T-helper 17 cell (primary cell): Measurements from ENCODE around the gene PRELP. TPM values are rescaled to one million over a fixed set of nuclear protein-coding genes. Genes with fewer than 3 reads are reported as not detected.

ENCODE experiments used
- ATAC-seq: fragments of 150-1000 bp; cut with Tn5 transposase; 2 replicates; pipeline ENCODE4 v1.10.0; 2021; ENCODE audit warnings: mild to moderate bottlenecking, moderate library complexity
- DNase-seq, 3 donors: peaks; one replicate each; pipeline versions ENCODE4 v3.0.0 to v3.0.0-alpha.2; 2020 to 2021
- H3K9me3 ChIP-seq: one replicate; pipeline ENCODE4 v1.7.0; 2013; ENCODE audit warnings: low read length, mild to moderate bottlenecking; ENCODE audit not compliant: control insufficient read depth, poor library complexity, severe bottlenecking
- H3K27ac Mint-ChIP-seq: one replicate; pipeline ENCODE4 v1.8.0; 2022; ENCODE audit warnings: mild to moderate bottlenecking, moderate library complexity, mixed read lengths
- H3K27me3 Mint-ChIP-seq: one replicate; pipeline ENCODE4 v1.8.0; 2022; ENCODE audit warnings: mixed read lengths
- H3K36me3 Mint-ChIP-seq: one replicate; pipeline ENCODE4 v1.8.0; 2022; ENCODE audit warnings: low read depth, mixed read lengths
- H3K4me1 Mint-ChIP-seq: one replicate; pipeline ENCODE4 v1.8.0; 2022; ENCODE audit warnings: mild to moderate bottlenecking, mixed read lengths
- H3K4me3 Mint-ChIP-seq: one replicate; pipeline ENCODE4 v1.8.0; 2022; ENCODE audit warnings: mild to moderate bottlenecking, moderate library complexity, mixed read lengths
- total RNA-seq, 4 donors: library from RNA in 2 of 4; stranded (reverse) in 2 of 4; gene quantifications; one replicate each; pipeline ENCODE4 v1.2.3 and lab custom pipeline; 2022 to 2026

The PRELP gene
- total RNA-seq, 2 donors from 2014 or later = not detected

DNA sequence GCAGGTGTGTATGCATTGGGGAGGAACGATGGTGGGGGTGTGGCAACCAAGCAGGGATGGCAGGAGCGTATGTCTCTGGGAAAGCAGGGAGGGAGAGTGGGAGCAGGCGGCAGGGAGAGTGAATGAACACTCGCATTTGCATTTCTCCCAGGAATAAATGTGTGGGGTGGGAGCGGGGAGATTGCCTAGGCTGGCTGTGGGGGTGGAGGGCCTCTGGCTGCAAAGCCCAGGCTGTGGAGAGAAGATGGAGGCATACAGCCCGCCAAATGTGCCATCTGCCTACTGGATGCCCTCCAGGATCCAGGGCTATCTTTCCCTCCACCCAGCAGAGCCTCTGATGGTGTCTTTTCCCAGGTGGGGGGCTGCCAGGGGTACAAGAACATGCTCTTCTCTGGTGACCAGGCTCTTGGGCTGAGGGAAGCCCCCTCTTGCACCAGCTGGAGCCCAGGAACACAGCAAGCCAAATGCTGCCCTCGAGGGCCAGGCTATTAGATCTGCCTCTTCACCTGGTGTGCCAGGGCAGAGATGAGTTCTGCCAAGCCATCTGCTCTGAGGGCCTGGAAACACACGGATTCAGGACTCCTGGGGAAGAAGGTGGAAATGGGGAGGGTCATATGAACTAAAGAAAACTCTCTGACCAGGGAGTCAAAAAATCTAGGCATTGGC is 16.6 kb downstream of the PRELP start:
- Mint-ChIP-seq H3K27me3 (peaks cover 22% of the 10 kb centered on the region), H3K4me1 (peaks cover 13% of the 10 kb centered on the region), H3K27ac (no peak overlapping the region), H3K36me3 (no peaks in the 10 kb centered on the region), H3K4me3 (no peak overlapping the region)
- DNase-seq (no peak), ATAC-seq (no peak)
- H3K9me3 ChIP-seq = no peaks in the 10 kb centered on the region

DNA sequence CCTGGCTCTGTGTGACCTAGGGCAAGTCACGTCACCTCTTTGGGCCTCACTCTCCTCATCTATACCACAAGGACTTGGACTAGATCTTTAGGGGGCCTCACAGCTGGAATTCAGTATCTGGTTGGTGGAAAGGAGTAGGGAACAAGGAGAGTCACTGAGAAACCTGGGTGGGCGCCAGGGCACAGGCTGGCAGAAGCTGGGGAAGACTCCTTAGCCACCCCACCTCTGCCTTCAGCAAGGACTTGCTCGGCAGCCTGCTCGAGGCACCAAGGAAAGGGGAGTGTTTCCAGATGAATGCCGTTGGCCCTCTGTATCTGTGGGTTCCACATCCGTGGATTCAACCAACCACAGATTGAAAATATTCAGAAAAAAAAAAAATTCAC is 17.1 kb downstream of the PRELP start:
- no peak overlapping the region for H3K27ac Mint-ChIP-seq
- DNase-seq = no peak

DNA sequence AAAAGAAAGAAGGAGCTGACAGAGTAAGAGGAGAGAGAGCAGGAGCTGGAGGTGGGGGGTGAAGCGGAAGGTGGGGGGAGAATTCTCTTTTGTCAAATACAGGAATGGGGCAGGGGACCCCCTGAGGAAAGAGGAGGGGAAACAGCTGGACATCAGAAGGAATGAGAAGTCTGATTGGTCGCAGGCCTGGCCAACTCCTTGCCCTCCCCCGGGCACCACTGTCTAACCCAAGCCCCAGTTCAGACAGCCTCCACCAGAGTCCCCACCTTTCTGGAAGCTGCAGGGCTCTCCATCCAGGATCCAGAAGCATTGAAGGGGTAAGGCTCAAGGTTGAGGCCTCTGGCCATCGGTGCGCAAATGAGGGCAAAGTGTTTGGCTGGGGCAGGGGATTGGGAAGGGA is 18.3 kb downstream of the PRELP start, which contains the start of gene OPTC:
Gene OPTC (plus strand): TSS at position 253 of the 400 bp plus-strand sequence. CDS start 1,853 bp downstream, outside the sequence.
- Mint-ChIP-seq H3K4me3 (no peak within 1 kb of the TSS), H3K27ac (no peak within 1 kb of the TSS), H3K36me3 (no peaks in the 10 kb centered on the region), H3K4me1 (peaks cover 10% of the 10 kb centered on the region), H3K27me3 (peaks cover 22% of the 10 kb centered on the region)
- ATAC-seq (no peak), DNase-seq (no peak)
- H3K9me3 ChIP-seq = no peaks in the 10 kb centered on the region

More for the DNA sequence above, 17.1 kb downstream of the PRELP start:
- H3K9me3 ChIP-seq = no peaks in the 10 kb centered on the region
- Mint-ChIP-seq H3K27me3 (peaks cover 22% of the 10 kb centered on the region), H3K4me3 (no peak overlapping the region), H3K36me3 (no peaks in the 10 kb centered on the region), H3K4me1 (peaks cover 10% of the 10 kb centered on the region)
- no peak for ATAC-seq

DNA sequence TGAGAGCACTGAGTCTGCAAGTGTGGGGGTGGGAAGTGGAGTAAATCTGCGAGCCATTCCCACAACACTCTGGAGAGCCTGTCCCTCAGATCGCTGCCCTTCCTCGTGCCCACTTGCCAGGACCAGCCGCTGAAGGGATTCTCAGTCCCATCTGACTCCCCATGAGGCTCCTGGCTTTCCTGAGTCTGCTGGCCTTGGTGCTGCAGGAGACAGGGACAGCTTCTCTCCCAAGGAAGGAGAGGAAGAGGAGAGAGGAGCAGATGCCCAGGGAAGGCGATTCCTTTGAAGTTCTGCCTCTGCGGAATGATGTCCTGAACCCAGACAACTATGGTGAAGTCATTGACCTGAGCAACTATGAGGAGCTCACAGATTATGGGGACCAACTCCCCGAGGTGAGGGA is 20.2 kb downstream of the PRELP start:
- peaks cover 7% of the 10 kb centered on the region for H3K4me1 Mint-ChIP-seq
- no peak overlapping the region for H3K4me3 Mint-ChIP-seq
- H3K9me3 ChIP-seq = no peaks in the 10 kb centered on the region
- no peak for DNase-seq
- H3K27ac Mint-ChIP-seq = no peak overlapping the region
- peaks cover 22% of the 10 kb centered on the region for H3K27me3 Mint-ChIP-seq
- ATAC-seq = no peak
- no peaks in the 10 kb centered on the region for H3K36me3 Mint-ChIP-seq

DNA sequence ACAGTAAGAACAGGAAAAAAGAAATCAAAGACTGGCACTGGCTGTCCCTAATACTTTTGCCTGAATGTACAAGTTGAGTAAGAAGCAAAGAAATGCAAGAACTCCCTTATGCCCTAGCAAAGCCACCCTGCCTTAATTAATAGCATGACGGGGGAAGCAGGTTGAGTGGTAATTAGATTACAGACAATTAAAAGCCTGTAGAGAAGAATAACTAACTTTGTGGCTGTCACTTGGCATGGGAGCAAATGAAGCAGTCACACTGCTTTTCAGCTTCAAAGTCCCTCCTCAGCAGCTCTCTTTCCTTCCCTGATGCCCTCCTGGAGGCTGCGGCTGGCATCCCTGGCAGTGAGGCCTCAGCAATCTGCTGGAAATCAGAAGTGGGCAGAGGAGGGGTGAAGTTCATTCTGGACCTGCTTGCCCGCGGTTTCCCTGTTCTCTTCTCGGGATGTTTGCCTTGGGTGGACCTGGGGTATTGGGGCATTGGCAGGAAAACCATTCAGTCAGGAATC is 21.7 kb downstream of the PRELP start:
- Mint-ChIP-seq H3K36me3 (no peaks in the 10 kb centered on the region), H3K4me1 (peaks cover 6% of the 10 kb centered on the region), H3K27me3 (peaks cover 12% of the 10 kb centered on the region), H3K4me3 (no peak overlapping the region), H3K27ac (no peak overlapping the region)
- ATAC-seq (no peak), DNase-seq (no peak)
- H3K9me3 ChIP-seq = no peaks in the 10 kb centered on the region

DNA sequence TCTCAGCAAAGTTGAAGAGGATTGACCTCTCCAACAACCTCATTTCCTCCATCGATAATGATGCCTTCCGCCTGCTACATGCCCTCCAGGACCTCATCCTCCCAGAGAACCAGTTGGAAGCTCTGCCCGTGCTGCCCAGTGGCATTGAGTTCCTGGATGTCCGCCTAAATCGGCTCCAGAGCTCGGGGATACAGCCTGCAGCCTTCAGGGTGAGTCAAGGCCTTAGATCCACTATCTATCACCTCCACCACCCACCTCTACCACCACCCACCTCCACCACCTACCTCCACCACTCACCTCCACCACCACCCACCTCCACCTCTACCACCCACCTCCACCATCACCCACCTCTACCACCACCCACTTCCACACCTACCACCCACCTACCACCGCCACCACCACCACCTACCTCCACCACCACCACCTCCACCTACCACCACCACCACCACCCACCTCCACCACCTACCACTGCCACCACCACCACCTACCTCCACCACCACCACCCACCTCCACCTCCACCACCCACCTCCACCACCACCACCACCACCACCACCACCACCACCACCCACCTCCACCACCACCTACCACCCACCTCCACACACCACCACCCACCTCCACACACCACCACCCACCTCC is 24.2 kb downstream of the PRELP start:
- ATAC-seq (no peak), DNase-seq (no peak)
- peaks cover 14% of the 10 kb centered on the region for H3K27me3 Mint-ChIP-seq
- H3K27ac Mint-ChIP-seq = no peak overlapping the region
- H3K4me3 Mint-ChIP-seq = no peak overlapping the region
- no peaks in the 10 kb centered on the region for H3K9me3 ChIP-seq
- peaks cover 6% of the 10 kb centered on the region for H3K4me1 Mint-ChIP-seq
- no peaks in the 10 kb centered on the region for H3K36me3 Mint-ChIP-seq

DNA sequence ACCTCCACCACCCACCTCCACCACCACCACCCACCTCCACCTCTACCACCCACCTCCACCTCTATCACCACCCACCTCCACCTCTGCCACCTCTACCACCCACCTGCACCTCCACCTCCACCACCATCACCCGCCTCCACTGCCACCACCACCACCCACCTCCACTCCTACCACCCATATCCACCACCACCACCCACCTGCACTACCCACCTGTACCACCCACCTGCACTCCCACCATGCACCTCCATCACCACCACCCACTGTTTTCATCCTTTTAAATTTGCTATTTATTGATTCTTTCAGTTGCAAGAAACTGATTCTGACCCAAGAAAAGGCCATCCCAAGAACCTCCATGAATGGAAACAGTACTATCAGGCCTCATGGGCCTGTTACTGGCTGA is 24.7 kb downstream of the PRELP start:
- H3K4me3 Mint-ChIP-seq = no peak overlapping the region
- H3K4me1 Mint-ChIP-seq = peaks cover 9% of the 10 kb centered on the region
- ATAC-seq = no peak
- H3K27me3 Mint-ChIP-seq = peaks cover 14% of the 10 kb centered on the region
- DNase-seq = no peak
- H3K27ac Mint-ChIP-seq = no peak overlapping the region
- no peaks in the 10 kb centered on the region for H3K36me3 Mint-ChIP-seq
- no peaks in the 10 kb centered on the region for H3K9me3 ChIP-seq

DNA sequence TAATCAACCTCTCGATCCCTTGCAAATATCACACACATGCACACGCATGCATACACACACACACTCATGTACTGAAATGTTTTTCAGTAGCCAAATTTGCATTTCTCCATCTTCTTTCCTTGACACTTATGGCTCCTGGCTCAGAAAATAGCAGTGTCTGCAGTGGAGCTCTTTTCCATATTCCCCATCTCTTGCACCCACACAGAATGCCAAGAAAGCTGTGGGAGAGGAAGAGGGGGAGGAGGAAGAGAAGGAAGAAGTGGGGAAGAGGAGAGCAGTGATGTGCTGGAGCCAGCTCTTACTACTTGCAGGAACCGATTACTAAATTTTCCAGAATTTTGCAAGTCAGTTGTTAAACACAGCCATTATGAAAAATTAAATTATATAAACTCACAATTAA is 28.2 kb downstream of the PRELP start:
- Mint-ChIP-seq H3K4me1 (peaks cover 9% of the 10 kb centered on the region), H3K36me3 (no peaks in the 10 kb centered on the region), H3K4me3 (no peak overlapping the region), H3K27ac (no peak overlapping the region), H3K27me3 (peaks cover 14% of the 10 kb centered on the region)
- H3K9me3 ChIP-seq = no peaks in the 10 kb centered on the region
- DNase-seq (no peak), ATAC-seq (no peak)

DNA sequence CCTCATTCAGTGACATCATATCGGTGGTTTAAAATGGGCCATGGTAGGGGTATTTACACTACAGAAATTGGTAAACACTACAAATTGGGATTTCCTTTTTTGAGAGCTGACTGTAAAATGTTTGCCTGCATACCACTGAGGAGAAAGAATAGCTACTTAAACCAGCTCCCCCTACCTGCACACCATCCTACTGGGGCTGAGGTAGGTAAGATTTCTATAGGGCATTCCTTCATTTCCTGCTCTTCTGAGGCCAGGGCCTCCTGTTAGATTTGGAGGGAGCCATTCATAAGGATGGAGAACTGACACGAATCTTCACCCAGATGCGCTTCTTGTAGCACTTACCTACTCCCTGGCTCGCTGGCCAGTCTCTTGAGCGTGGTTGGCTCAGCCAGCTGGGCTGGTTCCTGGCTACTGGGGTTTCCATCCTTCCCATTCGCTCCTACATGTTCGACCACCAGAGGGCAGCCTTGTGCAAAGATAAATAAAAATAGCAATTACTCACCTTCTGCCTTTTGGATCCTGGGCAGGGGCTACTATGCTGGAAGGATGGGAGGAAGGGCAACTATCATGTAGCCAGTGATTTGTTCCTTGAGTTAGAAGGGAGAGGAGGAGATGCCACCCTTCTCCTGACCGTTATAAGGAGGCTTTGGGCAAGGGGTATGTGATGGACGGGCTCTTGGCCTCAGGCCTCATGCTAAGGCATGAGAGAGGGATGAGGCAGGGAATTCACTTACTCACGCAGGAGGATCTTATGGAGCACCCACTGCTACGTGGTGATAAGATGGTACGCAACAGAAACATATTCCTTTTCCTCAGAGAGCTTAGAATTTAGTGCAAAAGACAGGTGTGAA is 29.0 kb downstream of the PRELP start:
- no peaks in the 10 kb centered on the region for H3K9me3 ChIP-seq
- ATAC-seq (peak; percentile 72), DNase-seq (peak; percentile 44 to 72 (median 48))
- H3K4me1 Mint-ChIP-seq = peaks cover 9% of the 10 kb centered on the region
- H3K27ac Mint-ChIP-seq = no peak overlapping the region
- H3K36me3 Mint-ChIP-seq = no peaks in the 10 kb centered on the region
- peaks cover 14% of the 10 kb centered on the region for H3K27me3 Mint-ChIP-seq
- no peak overlapping the region for H3K4me3 Mint-ChIP-seq

DNA sequence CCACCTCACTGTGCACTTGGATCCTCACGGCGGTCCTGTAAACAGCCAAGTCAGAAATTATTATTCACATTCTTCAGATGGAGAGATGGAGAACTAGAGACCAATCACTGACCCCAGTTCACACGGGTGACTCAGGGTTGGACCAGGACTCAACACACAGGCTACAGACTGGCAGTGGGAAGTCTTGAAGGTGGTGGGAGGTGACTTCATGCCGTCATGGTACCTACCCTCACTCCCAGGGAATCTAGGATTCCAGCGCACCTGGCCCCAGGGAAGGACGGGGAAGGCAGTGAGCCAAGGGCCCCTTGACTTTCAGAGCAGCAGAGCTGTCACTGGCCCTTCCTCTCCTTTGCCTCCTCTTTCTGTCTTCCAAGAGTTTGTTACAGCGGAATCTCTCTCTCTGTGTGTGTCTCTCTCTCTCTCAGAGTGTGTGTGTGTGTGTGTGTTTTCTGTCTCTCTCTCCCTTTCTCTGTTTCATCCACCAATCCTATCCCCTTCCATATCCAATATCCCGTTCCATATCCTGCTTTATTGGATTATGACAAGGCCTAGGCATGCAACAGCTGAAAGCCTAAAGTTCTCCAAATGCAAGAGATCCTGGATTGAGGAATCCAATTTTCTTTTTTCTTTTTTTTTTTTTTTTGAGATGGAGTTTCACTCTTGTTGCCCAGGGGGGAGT is 30.1 kb downstream of the PRELP start:
- no peaks in the 10 kb centered on the region for H3K9me3 ChIP-seq
- no peaks in the 10 kb centered on the region for H3K36me3 Mint-ChIP-seq
- ATAC-seq (no peak), DNase-seq (no peak)
- peaks cover 9% of the 10 kb centered on the region for H3K4me1 Mint-ChIP-seq
- H3K27ac Mint-ChIP-seq = no peak overlapping the region
- peaks cover 14% of the 10 kb centered on the region for H3K27me3 Mint-ChIP-seq
- no peak overlapping the region for H3K4me3 Mint-ChIP-seq

DNA sequence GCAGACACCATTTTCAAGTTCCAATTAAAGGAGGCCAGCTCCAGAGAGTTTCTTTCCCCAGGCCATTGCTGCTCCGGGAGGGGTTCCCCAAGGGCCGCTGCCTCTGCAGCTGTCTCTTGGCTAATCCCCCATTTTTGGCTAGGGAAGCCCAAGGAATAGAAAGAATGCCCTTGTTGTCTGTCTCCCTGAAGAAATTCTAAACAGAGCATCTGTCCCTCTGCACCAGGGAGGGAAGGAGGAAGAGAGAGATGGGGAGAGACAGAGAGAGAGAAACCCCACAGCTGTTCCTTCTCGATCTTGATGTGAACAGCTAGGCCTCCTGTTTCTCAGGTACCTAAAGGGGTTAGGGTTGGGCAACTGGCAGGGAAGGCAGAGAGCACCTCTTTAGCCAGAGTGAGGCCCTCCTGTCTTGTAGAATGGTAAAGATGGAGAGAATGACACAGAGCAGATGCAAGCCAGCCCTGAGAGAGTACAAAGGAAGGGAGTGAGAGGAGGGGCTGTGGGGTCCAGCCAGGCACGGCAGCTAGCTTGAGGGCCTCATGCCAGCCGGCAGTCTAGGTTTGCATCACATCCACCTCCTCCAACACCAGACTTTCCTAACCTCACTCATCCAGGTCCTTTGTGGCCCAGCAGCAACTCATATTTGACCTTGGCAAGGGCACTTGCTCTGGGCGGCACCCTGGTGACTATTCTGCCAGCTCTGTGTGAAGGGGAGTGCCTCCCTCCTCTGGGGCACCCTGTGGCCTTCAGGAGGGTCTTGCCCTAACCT is 31.4 kb downstream of the PRELP start:
- H3K4me1 Mint-ChIP-seq = peaks cover 5% of the 10 kb centered on the region
- ATAC-seq (no peak), DNase-seq (no peak)
- peaks cover 19% of the 10 kb centered on the region for H3K27me3 Mint-ChIP-seq
- no peak overlapping the region for H3K27ac Mint-ChIP-seq
- no peak overlapping the region for H3K4me3 Mint-ChIP-seq
- H3K36me3 Mint-ChIP-seq = no peaks in the 10 kb centered on the region
- no peaks in the 10 kb centered on the region for H3K9me3 ChIP-seq

DNA sequence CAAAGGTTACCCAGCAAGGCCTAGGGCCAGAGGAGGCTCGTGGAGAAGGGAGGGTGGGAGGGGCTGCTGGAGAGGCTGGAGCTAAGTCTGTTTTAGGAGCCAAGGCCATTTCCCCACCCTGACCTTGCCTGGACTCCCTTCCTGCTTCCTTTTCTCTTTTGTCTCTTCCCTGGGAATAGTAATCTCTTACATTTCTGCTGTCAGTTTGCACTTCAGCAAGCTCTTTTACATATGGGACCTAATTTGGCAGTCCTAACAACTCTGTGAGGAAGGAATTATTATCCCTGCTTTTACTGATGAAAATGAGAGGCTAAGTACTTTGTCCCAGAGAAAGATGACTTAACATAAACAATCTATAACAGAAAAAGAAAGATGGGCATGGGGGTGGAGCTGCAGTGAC is 32.2 kb downstream of the PRELP start:
- no peak for ATAC-seq
- H3K4me1 Mint-ChIP-seq = peaks cover 9% of the 10 kb centered on the region
- H3K27ac Mint-ChIP-seq = no peak overlapping the region
- no peak for DNase-seq
- no peaks in the 10 kb centered on the region for H3K9me3 ChIP-seq
- peaks cover 23% of the 10 kb centered on the region for H3K27me3 Mint-ChIP-seq
- no peak overlapping the region for H3K4me3 Mint-ChIP-seq
- H3K36me3 Mint-ChIP-seq = peaks cover 3% of the 10 kb centered on the region
